Panc1 (cell line): Measurements from ENCODE around the gene MVB12A.

Experiments
- CTCF ChIP-seq: fragments of 450-650 bp; IDR thresholded peaks from 2 replicates; pipeline ENCODE4 v1.5.1; 2017; ENCODE audit warnings: mild to moderate bottlenecking
- POLR2AphosphoS5 ChIP-seq: IDR thresholded peaks from 2 replicates; pipeline ENCODE4 v1.6.1; 2012; ENCODE audit warnings: mild to moderate bottlenecking, low read depth, low read length, moderate library complexity
- REST ChIP-seq, 2 experiments: IDR thresholded peaks; 2 replicates each; pipeline ENCODE4 v1.6.1; 2011 to 2012; ENCODE audit warnings: low read depth in 2 of 2, control low read depth in 1 of 2, low read length in 1 of 2, mild to moderate bottlenecking in 1 of 2, moderate library complexity in 1 of 2; ENCODE audit not compliant: insufficient read depth in 1 of 2
- SIN3A ChIP-seq: IDR thresholded peaks from 2 replicates; pipeline ENCODE4 v1.6.1; 2012; ENCODE audit warnings: low read depth, mild to moderate bottlenecking, low read length, moderate library complexity, borderline replicate concordance; ENCODE audit not compliant: insufficient read depth
- TCF7L2 ChIP-seq: IDR thresholded peaks from 2 replicates; pipeline ENCODE4 v1.6.1; 2011; ENCODE audit warnings: mild to moderate bottlenecking, low read depth, low read length, inconsistent platforms

- TF ChIP-seq CTCF (no peak), REST (IDR thresholded peaks at IDR 0.05; ENCODE audit: insufficient read depth in 1 of 2, low read depth in 2 of 2, low read length in 1 of 2) (no peak), POLR2AphosphoS5 (no peak; the same call in 1 of the 2 replicates), TCF7L2 (no peak), SIN3A (no peak)
Measured at GRCh38 chr19:17406046-17406886, 13.6 kb upstream of the MVB12A start.
